NCI-H1930 (cell line): ENCODE measurements around the gene EGFL7.
A peak's percentile ranks its signal among the peaks of the same experiment; 100 is the strongest.

ENCODE experiments used
- DNase-seq, 2 experiments: peaks; one replicate each; lab custom pipeline; 2025; lab: John Stamatoyannopoulos, UW

Gene EGFL7

DNA sequence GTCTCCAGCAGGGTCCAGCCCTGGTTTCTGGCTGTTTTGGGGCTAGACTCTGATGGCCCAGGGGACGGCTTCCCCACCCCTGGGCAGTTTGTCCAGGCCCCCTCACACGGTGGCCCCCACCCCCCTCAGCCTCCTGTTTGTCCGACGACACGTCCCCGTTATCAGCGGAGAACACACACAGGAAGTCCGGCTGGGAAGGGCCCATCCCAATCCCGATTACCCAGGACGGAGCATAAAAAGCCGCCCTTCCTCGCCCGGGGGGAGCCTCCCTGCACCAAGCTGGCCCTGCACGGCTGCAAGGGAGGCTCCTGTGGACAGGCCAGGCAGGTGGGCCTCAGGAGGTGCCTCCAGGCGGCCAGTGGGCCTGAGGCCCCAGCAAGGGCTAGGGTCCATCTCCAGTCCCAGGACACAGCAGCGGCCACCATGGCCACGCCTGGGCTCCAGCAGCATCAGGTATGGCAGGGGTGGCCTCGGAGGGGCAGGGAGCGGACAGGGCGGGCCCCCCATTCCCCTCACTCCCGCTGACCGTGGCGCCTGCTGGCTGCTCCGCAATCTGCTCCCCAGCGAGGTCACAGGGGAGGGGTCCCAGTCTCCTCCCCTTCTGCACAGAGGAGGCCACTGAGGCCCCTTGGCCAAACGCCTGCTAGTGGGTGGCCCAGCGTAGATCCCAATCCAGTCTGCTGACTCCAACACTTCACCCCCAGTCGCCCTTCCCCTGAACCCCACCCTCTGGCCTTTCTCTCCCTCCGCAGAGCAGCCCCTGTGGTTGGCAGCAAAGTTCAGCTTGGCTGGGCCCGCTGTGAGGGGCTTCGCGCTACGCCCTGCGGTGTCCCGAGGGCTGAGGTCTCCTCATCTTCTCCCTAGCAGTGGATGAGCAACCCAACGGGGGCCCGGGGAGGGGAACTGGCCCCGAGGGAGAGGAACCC is at the start of gene EGFL7:
TSS of gene EGFL7 (plus strand) at position 261 of the 926 bp plus-strand sequence. CDS start 5,367 bp downstream, outside the sequence.
- no peak for DNase-seq

DNA sequence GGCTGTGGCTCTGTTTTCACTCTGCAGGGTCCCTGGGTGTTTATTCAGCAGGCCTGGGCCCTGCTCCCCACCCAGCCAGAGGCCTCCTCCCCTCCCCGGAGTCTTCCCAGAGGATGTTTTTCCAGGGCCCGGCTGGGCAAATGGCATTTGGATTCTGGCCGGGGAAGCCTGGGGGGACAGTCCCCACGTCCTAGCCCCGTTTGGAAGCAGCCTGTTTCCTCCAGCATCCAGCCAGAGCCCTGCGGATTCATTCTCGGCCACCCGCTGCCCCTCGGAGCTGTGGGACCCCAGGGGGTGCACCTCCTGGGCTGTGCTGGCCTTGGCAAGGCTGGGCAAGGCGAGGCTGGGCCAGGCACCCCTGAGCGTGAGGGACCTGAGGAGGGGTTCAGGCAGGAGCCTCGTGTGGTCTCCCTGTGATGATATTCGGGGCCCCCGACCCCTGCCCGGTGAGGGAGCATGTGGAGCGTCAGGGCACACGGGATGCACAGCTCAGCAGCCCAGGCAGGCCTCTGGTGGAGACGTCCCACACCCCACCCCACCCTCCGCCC is 48.8 kb upstream of the EGFL7 start:
- no peak for DNase-seq

DNA sequence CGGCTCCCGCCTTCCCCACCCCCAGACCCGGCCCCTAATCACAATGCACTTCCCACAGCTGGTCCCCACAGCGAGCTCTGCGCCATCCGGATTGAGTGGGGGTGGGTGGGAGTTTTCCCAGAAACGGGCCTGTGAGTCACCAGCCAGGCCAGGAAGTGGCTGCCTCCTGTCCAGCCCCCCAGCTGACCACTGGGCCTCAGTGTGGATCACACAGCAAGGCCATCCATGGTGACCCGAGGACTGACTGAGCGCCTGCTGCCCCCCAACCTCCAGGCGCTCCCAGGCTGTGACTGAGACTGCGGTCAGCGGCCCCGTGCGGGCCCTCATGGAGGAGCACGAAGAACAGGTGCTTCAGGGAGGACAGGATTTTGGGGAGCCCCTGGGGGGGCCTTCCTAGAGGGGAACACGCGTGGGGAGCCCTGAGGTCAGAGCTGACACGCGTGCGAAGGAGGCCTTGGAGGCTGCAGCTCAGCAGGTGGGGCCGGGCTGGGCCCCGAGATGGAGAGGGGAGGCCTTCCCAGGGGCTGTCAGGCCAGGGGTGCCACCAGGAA is 48.3 kb upstream of the EGFL7 start:
- no peak for DNase-seq

DNA sequence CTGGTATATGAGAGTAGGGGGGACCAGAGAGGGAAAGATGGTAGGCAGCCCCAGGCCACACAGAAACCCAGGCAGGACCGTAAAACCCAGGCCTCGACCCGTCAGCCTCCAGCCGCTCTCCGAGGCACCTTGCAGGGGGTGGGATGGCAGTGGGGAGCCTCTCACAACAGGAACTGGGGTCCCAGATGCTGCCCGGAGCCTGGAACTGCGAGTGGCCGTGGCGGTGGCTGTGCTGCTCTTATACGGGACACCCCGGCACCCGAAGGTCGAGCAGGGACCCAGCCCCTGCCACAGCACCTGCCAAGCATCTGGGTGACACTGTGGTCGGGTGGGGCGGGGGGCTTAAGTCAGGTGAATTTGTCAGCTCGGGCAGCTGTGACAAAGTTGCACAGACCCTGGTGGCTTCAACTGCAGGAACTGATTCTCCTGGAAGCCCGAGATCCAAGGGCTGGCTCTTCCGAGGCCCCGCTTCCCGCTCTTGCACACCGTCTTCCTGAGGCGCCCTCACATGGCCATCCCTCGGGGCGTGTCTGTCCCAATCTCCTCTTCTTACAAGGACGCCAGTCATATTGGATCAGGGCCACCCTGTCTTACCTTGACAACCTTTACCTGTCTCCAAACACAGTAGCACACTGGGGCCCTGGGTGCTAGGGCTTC is 47.6 kb upstream of the EGFL7 start:
- DNase-seq, result peak in 1 of 2 experiments; percentile 36

DNA sequence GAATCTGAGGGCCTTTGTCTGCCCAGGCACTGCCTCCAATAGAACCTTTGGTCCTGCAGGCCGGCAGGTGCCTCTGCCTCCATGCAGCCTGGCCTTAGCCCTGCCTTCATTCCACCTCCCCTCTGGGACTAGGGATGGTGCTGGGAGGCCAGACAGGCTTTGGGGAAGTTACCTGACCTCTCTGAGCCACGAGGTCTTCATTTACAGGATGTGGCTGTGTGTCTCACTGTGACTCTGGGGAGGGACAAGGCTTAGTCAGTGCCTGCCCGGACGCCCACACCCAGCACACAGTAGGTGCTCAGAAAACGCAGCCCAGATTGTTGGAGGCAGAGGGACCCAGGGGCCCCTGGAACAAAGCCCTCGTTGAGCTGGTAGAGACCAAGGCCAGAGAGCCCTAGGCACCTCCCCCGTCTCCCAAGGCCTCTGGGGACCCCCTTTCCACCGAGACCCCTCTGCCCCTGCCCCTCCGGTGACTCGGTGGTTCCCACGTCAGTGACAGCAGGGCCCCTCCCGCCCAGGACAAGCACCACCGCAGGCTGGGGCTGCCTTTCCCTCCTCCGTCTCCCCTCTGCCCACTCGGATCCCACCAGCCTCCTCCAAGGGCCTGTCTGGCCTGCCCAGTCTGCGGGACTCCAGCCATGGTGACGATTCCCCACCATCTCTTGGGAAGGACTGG is 46.9 kb upstream of the EGFL7 start:
- no peak for DNase-seq

DNA sequence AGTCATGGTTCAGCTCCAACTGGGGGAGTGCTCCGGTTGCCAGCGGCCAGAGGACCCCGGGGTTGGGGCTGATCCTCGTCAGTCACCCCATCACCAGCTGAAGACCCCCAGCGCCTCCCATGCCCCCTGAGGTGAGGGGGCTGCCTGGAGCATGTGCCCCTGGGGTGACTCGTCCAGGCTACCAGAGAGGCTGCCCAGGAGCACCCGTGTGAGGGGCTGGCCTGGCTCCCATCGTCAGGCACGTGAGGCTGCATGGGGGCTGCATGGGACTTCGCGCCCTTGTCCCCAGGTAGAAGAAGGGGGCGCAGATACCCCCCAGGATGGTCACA is 46.4 kb upstream of the EGFL7 start:
- DNase-seq, result no peak

DNA sequence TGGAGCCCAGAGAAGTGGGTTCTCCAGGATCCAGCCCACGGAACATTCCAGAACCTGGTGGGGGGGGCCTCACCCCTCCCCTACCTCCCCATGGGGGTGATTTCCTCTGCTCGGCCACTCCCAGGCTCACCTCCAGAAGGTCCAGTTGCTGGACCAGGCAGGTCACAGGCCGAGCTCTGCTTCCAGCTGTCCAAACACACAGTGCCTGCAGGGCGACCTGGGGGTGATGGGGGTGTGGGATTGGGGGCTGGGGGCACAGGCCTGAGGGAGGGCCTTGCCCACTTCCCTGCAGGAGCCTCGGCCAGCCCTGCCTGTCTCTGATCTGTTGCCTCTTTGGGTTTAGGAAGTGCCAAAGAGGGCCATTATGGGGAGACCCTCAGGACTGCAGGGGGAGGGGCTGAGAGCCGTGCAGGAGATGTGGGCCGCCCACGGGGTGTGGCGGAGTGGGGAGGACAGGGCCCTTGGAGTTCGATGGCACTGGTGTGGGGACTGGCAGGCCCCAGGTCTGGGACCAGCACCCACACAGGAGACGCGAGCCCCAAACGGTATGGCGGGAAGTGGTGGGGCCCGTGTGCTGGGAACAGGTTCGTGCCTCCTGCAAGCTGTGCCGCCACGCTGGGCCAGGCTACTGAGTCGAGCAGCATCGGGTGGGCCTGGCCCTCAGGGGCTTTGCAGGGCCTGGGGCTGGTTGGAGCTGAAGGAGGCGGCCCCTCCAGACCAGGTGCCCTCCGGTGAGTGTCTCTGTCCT is 45.6 kb upstream of the EGFL7 start:
- no peak for DNase-seq

DNA sequence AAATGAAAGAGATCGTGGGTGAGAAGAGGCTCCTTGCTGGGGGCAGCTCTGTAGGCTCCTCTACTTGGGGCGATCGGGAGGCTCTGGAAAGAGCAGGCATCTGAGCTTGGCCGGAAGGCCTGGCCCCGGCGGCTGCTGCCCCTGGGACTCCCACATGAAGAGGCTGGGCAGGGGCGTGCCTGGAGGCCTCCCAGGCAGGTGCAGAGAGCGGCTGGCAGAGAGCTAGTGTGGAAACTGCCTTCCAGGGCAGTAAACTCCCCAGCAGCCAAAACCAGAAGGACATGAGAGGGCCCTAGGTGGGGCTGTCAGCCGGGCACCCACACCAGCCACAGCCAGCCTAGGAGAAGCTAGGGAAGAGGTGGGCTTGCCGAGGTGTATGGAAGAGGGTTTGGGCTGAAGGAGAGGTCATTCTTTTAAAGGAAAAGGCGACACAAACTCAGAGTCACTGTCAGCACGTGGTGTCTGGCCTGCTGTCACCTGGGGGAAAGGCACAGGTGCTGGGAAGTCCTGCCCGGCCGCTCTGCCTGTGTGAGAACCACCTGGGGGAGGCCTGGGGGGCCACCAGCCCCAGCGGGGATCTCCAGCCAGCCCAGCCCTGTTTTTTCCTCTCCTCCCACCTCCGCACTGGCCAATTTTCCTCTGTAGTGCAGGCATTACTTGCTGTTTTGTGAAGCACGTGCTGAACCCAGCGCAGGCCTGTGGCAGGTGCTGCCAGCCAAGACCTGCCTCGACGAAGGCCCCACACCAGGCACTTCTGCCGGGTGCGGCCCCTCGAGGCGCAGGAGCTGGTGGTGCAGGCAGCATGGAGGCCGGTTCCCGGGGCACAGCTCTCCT is 44.8 kb upstream of the EGFL7 start:
- DNase-seq, result no peak

DNA sequence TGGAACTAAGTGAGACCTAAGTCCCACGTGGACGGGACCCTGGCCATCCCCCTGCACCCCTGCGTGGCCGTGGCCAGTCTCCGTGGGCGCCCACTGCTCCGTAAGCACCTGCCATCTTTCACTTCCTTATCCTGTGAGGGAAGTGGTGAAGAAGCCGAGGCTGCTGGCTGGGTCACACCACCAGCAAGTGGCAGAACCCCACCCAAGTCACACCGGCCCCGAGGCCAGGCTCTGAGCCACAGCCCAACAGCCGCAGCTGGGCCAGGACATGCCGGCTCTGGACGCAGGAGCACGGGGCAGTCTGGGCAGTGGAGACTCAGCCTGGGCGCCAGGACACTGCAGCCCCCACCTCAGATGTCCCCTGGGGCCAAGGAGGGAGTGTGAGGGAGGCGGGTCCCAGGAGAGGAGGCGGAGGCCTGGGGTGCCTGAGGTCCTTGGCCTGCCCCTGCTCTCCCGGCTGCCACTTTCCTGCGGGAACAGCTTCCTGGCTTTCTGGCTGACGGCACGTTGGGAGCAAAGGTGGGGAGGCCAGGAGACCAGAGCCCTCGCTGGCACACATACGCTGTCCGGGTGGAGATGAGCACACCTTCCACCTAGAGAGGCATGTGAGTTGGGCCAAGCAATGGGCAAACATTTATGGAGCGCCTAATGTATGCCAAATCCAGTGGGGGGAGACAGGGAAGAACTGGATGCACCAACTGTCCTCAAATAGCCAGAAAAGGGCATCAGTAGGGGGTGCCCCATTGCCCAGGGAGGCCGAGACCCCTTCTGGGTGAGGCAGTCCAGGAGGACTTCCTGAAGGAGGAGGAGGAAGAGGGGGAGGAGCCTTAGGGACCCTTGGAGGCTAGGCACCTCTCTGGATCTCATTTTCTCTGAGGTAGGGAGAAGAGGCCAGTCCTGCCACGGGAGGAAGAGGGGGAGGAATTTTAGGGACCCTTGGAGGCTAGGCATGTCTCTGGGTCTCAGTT is 43.9 kb upstream of the EGFL7 start:
- no peak for DNase-seq

DNA sequence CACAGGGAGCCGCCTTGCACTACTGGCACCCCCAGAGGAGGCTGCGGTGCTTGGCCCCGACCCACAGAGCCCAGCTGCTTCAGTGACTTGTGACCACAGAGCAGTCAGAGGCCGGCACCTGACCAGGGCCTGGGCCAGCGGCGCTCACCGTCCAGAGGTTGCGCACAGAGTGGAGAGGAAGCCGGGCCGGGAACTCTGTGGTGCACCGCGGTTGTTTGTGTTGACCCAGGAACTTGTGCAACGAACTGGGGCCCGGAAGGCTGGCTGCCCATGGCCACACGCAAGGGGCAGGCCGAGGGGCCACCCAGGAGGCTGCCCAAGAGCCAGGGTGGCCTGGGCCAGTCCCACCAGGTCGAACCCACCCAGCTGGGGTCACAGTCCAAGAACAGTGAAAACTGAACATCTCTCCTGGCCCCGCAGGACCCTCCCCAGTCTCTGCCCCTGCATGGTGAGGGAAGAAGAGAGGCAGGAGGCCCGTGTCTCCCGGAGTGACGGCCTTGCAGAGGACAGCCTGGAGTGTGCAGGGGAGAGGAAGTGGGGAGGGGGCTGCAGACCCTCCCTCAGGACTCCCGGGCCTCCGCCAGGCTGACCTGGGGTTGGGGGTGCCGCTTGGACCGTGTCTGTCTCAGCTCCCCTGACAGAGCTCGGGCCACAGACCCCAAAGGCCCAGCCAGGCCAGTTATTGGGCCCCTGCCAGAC is 42.8 kb upstream of the EGFL7 start:
- DNase-seq, result no peak

DNA sequence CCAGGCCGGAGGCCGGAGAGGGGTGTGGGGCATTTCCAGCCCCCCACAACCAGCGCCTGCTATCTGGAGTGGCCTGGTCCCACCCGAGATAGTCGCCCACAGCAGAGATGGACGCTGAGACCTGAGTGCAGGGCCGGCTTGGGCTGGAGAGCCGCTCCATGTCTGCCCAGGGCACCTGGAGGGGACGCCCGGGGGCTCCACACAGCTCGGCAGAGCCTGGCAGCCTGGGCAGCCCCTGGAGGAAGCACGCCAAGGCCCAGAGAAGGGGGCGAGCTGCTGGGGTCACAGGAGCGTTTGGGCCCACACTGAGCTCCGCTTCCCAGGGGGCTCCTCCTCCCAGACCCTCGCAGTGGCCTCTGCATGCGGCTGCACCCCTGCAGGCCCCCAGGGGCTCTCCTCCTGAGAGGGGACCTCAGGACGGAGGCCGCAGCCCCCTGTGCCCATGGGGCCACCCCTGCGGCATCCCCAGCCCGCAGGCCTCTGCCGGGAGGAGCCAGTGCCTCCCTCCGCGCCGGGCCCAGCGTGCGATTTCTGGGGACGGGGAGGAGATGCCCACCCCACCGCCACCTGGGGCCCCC is 42.2 kb upstream of the EGFL7 start:
- DNase-seq, result no peak

DNA sequence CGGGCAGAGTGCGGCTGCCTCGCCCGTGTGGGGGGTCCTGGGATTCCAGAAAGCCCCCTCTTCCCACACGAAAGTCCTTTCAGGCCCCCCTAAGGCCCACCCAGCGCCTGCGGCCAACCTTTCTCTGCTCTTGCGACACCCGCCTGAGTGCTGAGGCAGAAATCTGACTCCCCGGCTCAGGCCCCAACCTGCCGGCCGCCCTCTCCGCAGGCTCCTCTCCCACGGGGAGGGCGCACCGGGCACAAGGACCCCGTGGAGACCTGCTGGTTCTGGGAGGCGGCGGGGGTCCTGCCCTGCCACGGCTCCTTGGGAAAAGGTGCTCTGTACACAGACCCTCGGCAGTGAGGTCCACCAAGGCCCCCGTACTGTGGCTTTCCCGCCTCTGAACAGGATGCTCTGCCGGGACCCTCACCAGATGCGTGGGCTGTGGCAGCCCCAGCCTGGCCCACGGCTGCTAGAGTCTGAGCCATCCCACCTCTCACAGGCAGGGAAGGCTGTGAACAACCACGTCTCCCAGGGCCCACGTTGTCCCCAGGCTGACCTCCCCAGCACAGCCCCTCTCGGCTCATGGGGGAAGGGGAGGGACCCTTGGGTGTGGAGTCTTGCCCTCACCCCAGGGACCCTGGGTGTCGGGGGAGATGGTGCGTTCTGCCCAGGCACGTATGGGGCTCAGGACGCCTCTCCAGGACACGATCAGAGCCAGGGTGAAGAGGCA is 41.5 kb upstream of the EGFL7 start:
- DNase-seq, result no peak

DNA sequence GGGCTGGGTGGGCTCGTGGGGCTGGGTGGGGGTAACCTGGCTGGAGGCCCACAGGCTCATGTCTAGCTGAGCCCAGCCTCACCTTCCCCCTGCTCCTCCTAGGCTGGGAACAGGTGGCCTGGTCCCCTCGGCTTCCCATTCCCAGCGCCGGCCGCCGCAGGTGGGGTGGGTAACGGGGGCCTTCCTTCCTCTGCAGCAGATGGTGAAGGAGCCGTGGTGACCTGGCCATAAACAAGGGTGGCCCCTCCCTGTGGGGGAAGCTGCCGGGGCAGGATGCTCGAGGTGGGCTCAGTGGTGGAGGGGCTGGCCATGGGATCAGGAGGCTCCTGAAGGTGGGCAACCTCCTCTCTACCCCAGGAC is 41.0 kb upstream of the EGFL7 start:
- DNase-seq, result no peak

DNA sequence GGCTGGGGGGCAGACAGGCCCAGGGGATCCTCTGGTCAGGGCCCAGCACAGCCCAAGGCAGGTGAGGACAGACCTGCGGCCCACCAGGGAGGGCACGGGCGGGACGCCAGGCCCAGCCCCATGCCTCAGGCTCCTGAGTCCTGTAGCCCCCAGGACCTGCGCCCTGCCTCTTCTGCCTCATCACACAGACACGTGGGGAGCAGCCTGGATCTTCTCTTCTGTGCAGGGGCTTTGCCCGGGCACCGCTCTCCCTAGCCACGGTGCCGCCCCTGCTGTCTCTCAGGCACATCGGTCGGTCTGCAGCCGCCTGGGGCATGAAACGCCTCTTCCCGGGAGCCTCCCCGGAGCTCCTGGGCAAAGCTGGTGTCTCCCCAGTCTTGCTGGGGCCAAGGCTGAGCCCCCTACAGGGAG is 40.2 kb upstream of the EGFL7 start:
- DNase-seq, result no peak

DNA sequence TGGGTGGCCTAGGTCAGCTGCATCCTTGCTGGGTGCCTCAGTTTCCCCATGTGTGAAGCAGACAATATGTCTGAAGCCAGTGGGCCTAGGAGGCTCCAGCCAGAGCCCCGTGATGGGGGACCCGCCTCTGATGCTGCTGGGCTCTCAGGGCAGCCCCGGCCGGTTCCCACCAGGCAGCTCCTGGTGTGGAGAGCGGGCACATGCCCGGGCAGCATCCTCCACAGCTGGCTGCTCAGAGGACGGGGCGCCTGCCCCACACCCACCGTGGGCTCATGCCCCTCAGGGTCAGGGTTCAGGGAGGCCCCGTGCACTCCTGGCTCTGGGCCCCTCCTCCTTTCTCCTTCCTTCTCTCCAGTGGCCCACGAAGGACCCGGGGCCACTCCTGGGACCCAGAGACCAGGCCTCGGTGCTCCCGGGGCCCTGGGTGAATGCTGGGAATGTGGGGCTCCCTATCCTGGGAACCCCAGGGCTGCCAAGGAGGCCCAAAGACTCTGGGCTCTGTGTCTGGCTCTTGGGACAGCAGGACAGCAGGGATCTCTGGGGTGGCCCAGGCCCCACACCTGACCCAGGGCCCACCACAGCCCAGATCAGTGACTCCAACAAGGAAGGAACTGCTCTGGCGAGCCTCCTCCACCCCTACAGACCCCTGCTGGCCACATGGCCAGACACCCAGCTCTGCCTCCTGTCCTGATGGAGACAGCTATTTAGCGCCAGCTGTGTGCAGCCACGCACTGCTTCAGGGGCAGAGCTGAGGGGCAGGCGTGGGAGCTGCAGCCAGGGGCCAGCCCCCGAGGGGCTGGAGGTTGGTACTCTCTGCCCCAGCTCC is 39.5 kb upstream of the EGFL7 start:
- no peak for DNase-seq

DNA sequence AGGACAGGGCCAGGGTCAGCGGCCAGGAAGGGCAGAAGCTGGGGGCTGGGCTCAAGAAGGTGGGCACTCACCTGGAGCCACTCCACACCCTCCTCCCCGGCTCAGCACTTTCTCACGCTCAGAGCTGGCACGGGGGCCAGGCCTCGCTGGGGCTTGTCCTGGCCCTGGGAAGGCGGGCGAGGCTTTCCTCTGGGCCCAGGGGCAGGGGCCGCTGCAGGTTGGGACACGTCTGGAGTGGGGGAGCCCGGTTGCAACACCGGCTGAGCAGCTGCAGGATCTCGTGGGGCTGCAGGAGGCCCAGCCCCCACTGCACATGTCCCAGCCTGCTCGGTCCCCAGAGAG is 38.9 kb upstream of the EGFL7 start:
- no peak for DNase-seq
